ENCODE measurements around the gene FRMD6.

- TF ChIP-seq CSRNP3 (CRISPR knock-in tag; IDR thresholded peaks at IDR 0.05) (no peak), ZNF565 (CRISPR knock-in tag; conservative IDR thresholded peaks at IDR 0.05; ENCODE audit: low read depth) (no peak), RARB (CRISPR knock-in tag; IDR thresholded peaks at IDR 0.05) (no peak), PATZ1 (CRISPR knock-in tag; IDR thresholded peaks at IDR 0.05; ENCODE audit: borderline replicate concordance) (no peak), ESRRG (CRISPR knock-in tag; IDR thresholded peaks at IDR 0.05) (no peak), ZNF70 (CRISPR knock-in tag; IDR thresholded peaks at IDR 0.05) (no peak), ZFP3 (CRISPR knock-in tag; IDR thresholded peaks at IDR 0.05) (no peak), ZFP30 (CRISPR knock-in tag; IDR thresholded peaks at IDR 0.05) (no peak), OSR1 (CRISPR knock-in tag; IDR thresholded peaks at IDR 0.05) (no peak)
Observed at GRCh38 chr14:51738754-51739153, 87.0 kb downstream of the FRMD6 start.

Data from SK-N-SH treated with all-trans-retinoic acid at 6 μM for 48 hours (cell line).